A549 (cell line): ENCODE measurements around the gene CCDC12. TPM values are rescaled to one million over a fixed set of nuclear protein-coding genes. Genes with fewer than 3 reads are reported as not detected.

ENCODE experiments used
- ATAC-seq, 2 experiments: fragments of 200-7000 bp in 1 of 2; fragments of >200 bp in 1 of 2; cut with Nextera tagmentation in 1 of 2; cut with Tn5 transposase in 1 of 2; 3 replicates each; pipeline versions ENCODE4 v1.8.0 to v1.9.1; 2018 to 2020; ENCODE audit warnings: mild to moderate bottlenecking in 1 of 2, moderate library complexity in 1 of 2
- CTCF ChIA-PET: fragments of 300-600 bp; sonication (Branson Sonifier 250); formaldehyde crosslinking; extraction: SDS; loops from one replicate; lab custom pipeline; 2021; ENCODE audit warnings: antibody characterized with exemption, inconsistent platforms; lab: Yijun Ruan, JAX
- POLR2A ChIA-PET: fragments of 350-600 bp; formaldehyde crosslinking; extraction: SDS; loops from one replicate; lab custom pipeline; 2021; ENCODE audit warnings: antibody characterized with exemption, inconsistent platforms; lab: Yijun Ruan, JAX
- DNase-seq, 2 experiments: peaks; one replicate each; pipeline versions ENCODE4 v3.0.0 to v3.0.0-alpha.2; 2011 to 2016; ENCODE audit warnings: low read depth in 1 of 2, low spot score in 1 of 2
- FAIRE-seq: peaks from 2 replicates; lab custom pipeline; 2011; peaks lifted over from hg19 to GRCh38; lab: Jason Lieb, UNC
- H3K27ac ChIP-seq, 2 experiments: fragments of >200 bp; sonication (Bioruptor Twin); formaldehyde crosslinking; 3 replicates each; pipeline ENCODE4 v1.5.1; 2016 to 2017
- H3K4me1 ChIP-seq: fragments of >200 bp; sonication (Bioruptor Twin); formaldehyde crosslinking; 3 replicates; pipeline ENCODE4 v1.6.1; 2016
- H3K4me2 ChIP-seq: fragments of >200 bp; sonication (Bioruptor Twin); formaldehyde crosslinking; 3 replicates; pipeline ENCODE4 v1.6.1; 2016
- H3K4me3 ChIP-seq: fragments of >200 bp; sonication (Bioruptor Twin); formaldehyde crosslinking; 3 replicates; pipeline ENCODE4 v1.5.1; 2016
- H3K9me3 ChIP-seq: fragments of >200 bp; sonication (Bioruptor Twin); formaldehyde crosslinking; 3 replicates; pipeline ENCODE4 v1.6.1; 2016
- ATOH8 ChIP-seq: fragments of 250-450 bp; sonication (Bioruptor Pico); IDR thresholded peaks from 2 replicates; pipeline ENCODE4 v1.5.0; 2020; ENCODE audit warnings: low read depth, mild to moderate bottlenecking, moderate library complexity
- BHLHE40 ChIP-seq: IDR thresholded peaks from 2 replicates; pipeline ENCODE4 v1.6.1; 2012; ENCODE audit warnings: low read depth, low read length, inconsistent platforms
- CBX8 ChIP-seq: fragments of 200-600 bp; sonication (generic); IDR thresholded peaks from 2 replicates; pipeline ENCODE4 v1.6.1; 2016
- CHD2 ChIP-seq: fragments of 150-350 bp; IDR thresholded peaks from 2 replicates; pipeline ENCODE4 v1.6.1; 2014; ENCODE audit warnings: low read length; ENCODE audit not compliant: partially characterized antibody
- EP300 ChIP-seq, 2 experiments: fragments of >200 bp; sonication (Bioruptor Twin); formaldehyde crosslinking; IDR thresholded peaks; 2 replicates in 1 of 2; 3 replicates in 1 of 2; pipeline ENCODE4 v1.6.1; 2016 to 2017
- HES2 ChIP-seq: fragments of >200 bp; sonication (Bioruptor Twin); formaldehyde crosslinking; IDR thresholded peaks from 2 replicates; pipeline ENCODE4 v1.6.1; 2016
- HEYL ChIP-seq: fragments of 250-450 bp; sonication (Bioruptor Pico); IDR thresholded peaks from 2 replicates; pipeline ENCODE4 v1.8.0; 2021; ENCODE audit warnings: mild to moderate bottlenecking, moderate library complexity
- HMGXB4 ChIP-seq: fragments of 250-450 bp; sonication (Bioruptor Pico); IDR thresholded peaks from 2 replicates; pipeline ENCODE4 v1.5.0; 2021; ENCODE audit warnings: mild to moderate bottlenecking, moderate library complexity, borderline replicate concordance
- HOXA7 ChIP-seq: fragments of 250-450 bp; sonication (Bioruptor Pico); IDR thresholded peaks from 2 replicates; pipeline ENCODE4 v1.5.0; 2020; ENCODE audit warnings: mild to moderate bottlenecking, moderate library complexity
- JUN ChIP-seq, 2 experiments: fragments of >200 bp; sonication (Bioruptor Twin); formaldehyde crosslinking; IDR thresholded peaks; 2 replicates in 1 of 2; 3 replicates in 1 of 2; pipeline ENCODE4 v1.6.1; 2016 to 2017
- KDM1A ChIP-seq: fragments of 200-600 bp; sonication (generic); IDR thresholded peaks from 2 replicates; pipeline ENCODE4 v1.6.1; 2016; ENCODE audit warnings: low read depth, mild to moderate bottlenecking
- MAZ ChIP-seq: fragments of 150-350 bp; IDR thresholded peaks from 2 replicates; pipeline ENCODE4 v1.6.1; 2014; ENCODE audit warnings: antibody characterized with exemption, low read depth, low read length, borderline replicate concordance
- REST ChIP-seq: fragments of 200-600 bp; sonication (generic); IDR thresholded peaks from 2 replicates; pipeline ENCODE4 v1.6.1; 2016; ENCODE audit warnings: antibody characterized with exemption, mild to moderate bottlenecking, moderate library complexity
- RNF2 ChIP-seq: fragments of 200-600 bp; sonication (generic); IDR thresholded peaks from 2 replicates; pipeline ENCODE4 v1.6.1; 2016; ENCODE audit warnings: low read depth, mild to moderate bottlenecking, antibody characterized with exemption, moderate library complexity, borderline replicate concordance
- SREBF2 ChIP-seq: fragments of 450-650 bp; IDR thresholded peaks from 2 replicates; pipeline ENCODE4 v1.6.1; 2014; ENCODE audit warnings: mild to moderate bottlenecking, moderate library complexity
- ZNF302 ChIP-seq: fragments of 250-450 bp; sonication (Bioruptor Pico); IDR thresholded peaks from 2 replicates; pipeline ENCODE4 v1.9.0; 2021; ENCODE audit warnings: inconsistent platforms, mild to moderate bottlenecking, moderate library complexity
- WGBS: methylation state at CpG from one replicate; pipeline ENCODE4 v1.1.6; 2017; ENCODE audit errors: missing lambda C conversion rate; 5-methylcytosine and 5-hydroxymethylcytosine counted together
- polyA plus RNA-seq, 4 experiments: library from polyadenylated mRNA; depleted of rRNA in 3 of 4; stranded (reverse); fragments of >200 nt; fragmentation: RNase III in 1 of 4; extraction: RNeasy Plus Mini Kit Qiagen cat#74134 plus additional on column Dnase treatment in 1 of 4; gene quantifications; 2 replicates in 3 of 4; 3 replicates in 1 of 4; pipeline ENCODE4 v1.2.3, GENCODE V29; 2011 to 2017

Gene CCDC12
- polyA plus RNA-seq, 2 of the 4 experiments (the other 2 are of a cell fraction) = 34.8 to 81.0 TPM

GRCh38 chr3:46989146-46989810, 12.7 kb upstream of the CCDC12 start:
- no peaks in the 10 kb centered on the region for H3K9me3 ChIP-seq
- WGBS = 77% methylated on average over 4 of the region's 17 CpGs
- ChIA-PET CTCF (interaction anchor here (0.8 to 1.2 kb wide), 2 partner anchors 9 to 66 kb away, joined by 3 to 4 read pairs; no protein-coding TSS in a partner anchor), POLR2A (no interaction called here)
- H3K27ac ChIP-seq = no peak overlapping the region
- H3K4me1 ChIP-seq = peaks cover 20% of the 10 kb centered on the region
- no peak; a peak in 1 of 6 replicates for ATAC-seq
- H3K4me2 ChIP-seq = no peak overlapping the region
- TF ChIP-seq ATOH8 (CRISPR knock-in tag) = no peak
- no peak for TF ChIP-seq ZNF302 (CRISPR knock-in tag)
- TF ChIP-seq HOXA7 (CRISPR knock-in tag) = no peak
- no peak for TF ChIP-seq KDM1A
- TF ChIP-seq HES2 = no peak
- no peak for TF ChIP-seq REST
- no peak for TF ChIP-seq EP300 (IDR thresholded peaks at IDR 0.05)
- no peak for TF ChIP-seq CHD2
- TF ChIP-seq MAZ = no peak
- TF ChIP-seq SREBF2 = no peak
- TF ChIP-seq HMGXB4 (CRISPR knock-in tag) = no peak
- FAIRE-seq = no peak
- DNase-seq = no peak
- H3K4me3 ChIP-seq = no peak overlapping the region

GRCh38 chr3:46988616-46989015, 12.1 kb upstream of the CCDC12 start:
- no peak for FAIRE-seq
- no peaks in the 10 kb centered on the region for H3K9me3 ChIP-seq
- 100% methylated on average over 1 of the region's 4 CpGs for WGBS
- ChIA-PET POLR2A (no interaction called here), CTCF (interaction anchor here (0.8 kb wide), 1 partner anchor 10 kb away, joined by 3 read pairs; no protein-coding TSS in a partner anchor)
- no peak overlapping the region for H3K4me3 ChIP-seq
- no peak overlapping the region for H3K4me2 ChIP-seq
- no peak for ATAC-seq
- no peak for DNase-seq
- no peak overlapping the region for H3K27ac ChIP-seq
- H3K4me1 ChIP-seq = peaks cover 20% of the 10 kb centered on the region
- TF ChIP-seq HES2 = no peak
- no peak for TF ChIP-seq REST
- TF ChIP-seq RNF2 = no peak
- TF ChIP-seq KDM1A = no peak
- no peak for TF ChIP-seq BHLHE40
- no peak for TF ChIP-seq CBX8
- no peak for TF ChIP-seq CHD2
- no peak for TF ChIP-seq ATOH8 (CRISPR knock-in tag)
- TF ChIP-seq JUN (IDR thresholded peaks at IDR 0.05) = no peak
- TF ChIP-seq HEYL (CRISPR knock-in tag) = no peak
- TF ChIP-seq, all 56 proteins: peak for 0
